ENCODE results near the gene MCTP1. TPM values are rescaled to one million over a fixed set of nuclear protein-coding genes. Genes with fewer than 3 reads are reported as not detected.

The MCTP1 gene
- total and polyA plus RNA-seq, 2 of the 8 experiments (the other 6 are each of a cell fraction or from before 2014, with no cell fraction given) = 0.56 to 3.4 TPM

- no peak for TF ChIP-seq CHD7 (IDR thresholded peaks at IDR 0.05; ENCODE audit: insufficient replicate concordance, low read length)
- TF ChIP-seq CHD1 (IDR thresholded peaks at IDR 0.05; ENCODE audit: low read depth, low read length) = no peak
- TF ChIP-seq TEAD4 (IDR thresholded peaks at IDR 0.05; ENCODE audit: low read depth, low read length) = no peak
- TF ChIP-seq RFX5 (IDR thresholded peaks at IDR 0.05; ENCODE audit: borderline replicate concordance, low read depth, low read length) = no peak
- TF ChIP-seq CBX5 (IDR thresholded peaks at IDR 0.05; ENCODE audit: low read depth, low read length) = no peak
- TF ChIP-seq TCF12 (IDR thresholded peaks at IDR 0.05; ENCODE audit: low read depth, low read length) = no peak
- no peak for TF ChIP-seq POU5F1 (IDR thresholded peaks at IDR 0.05; ENCODE audit: low read depth, low read length)
- no peak for TF ChIP-seq BCL11A (IDR thresholded peaks at IDR 0.05; ENCODE audit: low read depth in 2 of 2, low read length in 2 of 2)
- no peak for TF ChIP-seq SUZ12 (IDR thresholded peaks at IDR 0.05; ENCODE audit: low read length)
Observed at GRCh38 chr5:94660506-94660905, 624.4 kb downstream of the MCTP1 start (continued).

All from H1 (cell line).